Astrocyte (in vitro differentiated cells and primary cell): ENCODE measurements around the gene CLIP4. TPM values are rescaled to one million over a fixed set of nuclear protein-coding genes. Genes with fewer than 3 reads are reported as not detected.
"Not testable (repeated sequence)": the region's sequence is repeated elsewhere in the genome, so short reads cannot be mapped to it uniquely, and the experiment has no call there.

Experiments
- DNase-seq: peaks from one replicate; pipeline ENCODE4 v3.0.0-alpha.2; 2010; ENCODE audit warnings: low read depth
- FAIRE-seq: peaks from 2 replicates; lab custom pipeline; 2011; peaks lifted over from hg19 to GRCh38; lab: Jason Lieb, UNC
- H2AFZ ChIP-seq: 2 replicates; pipeline ENCODE4 v1.6.0; 2012; ENCODE audit warnings: low read depth, low read length, inconsistent platforms
- H3K27ac ChIP-seq: 2 replicates; pipeline ENCODE4 v1.5.1; 2011; ENCODE audit warnings: low read depth, low read length, inconsistent platforms
- H3K27me3 ChIP-seq: 2 replicates; pipeline ENCODE4 v1.6.0; 2011; ENCODE audit warnings: low read length, inconsistent platforms; ENCODE audit not compliant: insufficient read depth
- H3K36me3 ChIP-seq: 2 replicates; pipeline ENCODE4 v1.5.1; 2011; ENCODE audit warnings: low read length, inconsistent platforms; ENCODE audit not compliant: insufficient read depth
- H3K4me1 ChIP-seq: 2 replicates; pipeline ENCODE4 v1.5.1; 2011; ENCODE audit warnings: low read length, inconsistent platforms; ENCODE audit not compliant: insufficient read depth
- H3K4me2 ChIP-seq: 2 replicates; pipeline ENCODE4 v1.6.0; 2012; ENCODE audit warnings: low read length, inconsistent platforms
- H3K4me3 ChIP-seq: 2 replicates; pipeline ENCODE4 v1.5.1; 2011; ENCODE audit warnings: low read depth, mild to moderate bottlenecking, low read length, inconsistent platforms; ENCODE audit not compliant: insufficient read depth
- H3K79me2 ChIP-seq: 2 replicates; pipeline ENCODE4 v1.6.0; 2012; ENCODE audit warnings: mild to moderate bottlenecking, low read length, inconsistent platforms; ENCODE audit not compliant: insufficient read depth
- H3K9ac ChIP-seq: 2 replicates; pipeline ENCODE4 v1.6.0; 2012; ENCODE audit warnings: mild to moderate bottlenecking, low read length, inconsistent platforms
- H3K9me3 ChIP-seq: 2 replicates; pipeline ENCODE4 v1.5.1; 2012; ENCODE audit warnings: low read depth, mild to moderate bottlenecking, low read length, inconsistent platforms; ENCODE audit not compliant: insufficient read depth
- H4K20me1 ChIP-seq: 2 replicates; pipeline ENCODE4 v1.6.0; 2012; ENCODE audit warnings: low read length, inconsistent platforms; ENCODE audit not compliant: insufficient read depth
- H3K27ac Mint-ChIP-seq: one replicate; pipeline ENCODE4 v1.8.0; 2021; ENCODE audit warnings: mild to moderate bottlenecking, mixed read lengths; ENCODE audit not compliant: unreplicated experiment
- H3K27me3 Mint-ChIP-seq: one replicate; pipeline ENCODE4 v1.8.0; 2021; ENCODE audit warnings: low read depth, mixed read lengths; ENCODE audit not compliant: unreplicated experiment
- H3K36me3 Mint-ChIP-seq: one replicate; pipeline ENCODE4 v1.8.0; 2021; ENCODE audit warnings: low read depth, mixed read lengths; ENCODE audit not compliant: unreplicated experiment
- H3K4me1 Mint-ChIP-seq: one replicate; pipeline ENCODE4 v1.8.0; 2021; ENCODE audit warnings: low read depth, mixed read lengths; ENCODE audit not compliant: unreplicated experiment
- H3K4me3 Mint-ChIP-seq: one replicate; pipeline ENCODE4 v1.8.0; 2021; ENCODE audit warnings: mild to moderate bottlenecking, moderate library complexity, mixed read lengths; ENCODE audit not compliant: unreplicated experiment
- H3K9me3 Mint-ChIP-seq: one replicate; pipeline ENCODE4 v1.8.0; 2021; ENCODE audit warnings: mild to moderate bottlenecking, mixed read lengths; ENCODE audit not compliant: unreplicated experiment
- CTCF ChIP-seq: IDR thresholded peaks from 2 replicates; pipeline ENCODE4 v1.5.1; 2011; ENCODE audit warnings: low read depth, mild to moderate bottlenecking, inconsistent platforms, low read length, moderate library complexity; ENCODE audit not compliant: insufficient read depth
- EZH2 ChIP-seq: IDR thresholded peaks from 2 replicates; pipeline ENCODE4 v1.6.1; 2012; ENCODE audit warnings: mild to moderate bottlenecking, low read length, inconsistent platforms; ENCODE audit not compliant: insufficient read depth
- total RNA-seq: library from RNA; stranded (reverse); gene quantifications from 2 replicates; pipeline ENCODE4 v1.2.1, GENCODE V29; 2021

The CLIP4 gene
- total RNA-seq, 1 donor from 2014 or later = 18.4 TPM

GRCh38 chr2:29105375-29105774, 9.8 kb upstream of the CLIP4 start:
- H3K27ac Mint-ChIP-seq = no peak overlapping the region
- Histone ChIP-seq H3K4me1 (peaks cover 12% of the 10 kb centered on the region), H4K20me1 (no peaks in the 10 kb centered on the region), H3K4me2 (no peak overlapping the region), H3K9ac (no peak overlapping the region), H3K9me3 (no peaks in the 10 kb centered on the region), H3K4me3 (no peak overlapping the region), H3K27ac (no peak overlapping the region), H3K27me3 (no peaks in the 10 kb centered on the region), H2AFZ (no peak overlapping the region), H3K79me2 (no peaks in the 10 kb centered on the region), H3K36me3 (no peaks in the 10 kb centered on the region)
- no peak for TF ChIP-seq EZH2
- TF ChIP-seq CTCF = no peak
- no peaks in the 10 kb centered on the region for H3K36me3 Mint-ChIP-seq
- H3K4me1 Mint-ChIP-seq = peaks cover 14% of the 10 kb centered on the region
- H3K4me3 Mint-ChIP-seq = no peak overlapping the region
- DNase-seq (no peak), FAIRE-seq (no peak)
- H3K9me3 Mint-ChIP-seq = peaks cover 1% of the 10 kb centered on the region
- peaks cover 3% of the 10 kb centered on the region for H3K27me3 Mint-ChIP-seq

- H3K27ac ChIP-seq = no peak overlapping the region
- peaks cover 12% of the 10 kb centered on the region for H3K4me1 ChIP-seq
- H3K36me3 ChIP-seq = no peaks in the 10 kb centered on the region
- no peak overlapping the region for H3K4me3 ChIP-seq
- H4K20me1 ChIP-seq = no peaks in the 10 kb centered on the region
- TF ChIP-seq EZH2 (no peak), CTCF (no peak)
- no peak for FAIRE-seq
- peaks cover 17% of the 10 kb centered on the region for H3K4me1 Mint-ChIP-seq
- no peak overlapping the region for H3K9ac ChIP-seq
- H3K36me3 Mint-ChIP-seq = no peaks in the 10 kb centered on the region
- H3K4me3 Mint-ChIP-seq = no peak overlapping the region
- no peak overlapping the region for H3K4me2 ChIP-seq
- H3K9me3 Mint-ChIP-seq = peaks cover 1% of the 10 kb centered on the region
- peaks cover 3% of the 10 kb centered on the region for H3K27me3 Mint-ChIP-seq
- H3K79me2 ChIP-seq = no peaks in the 10 kb centered on the region
- no peak overlapping the region for H2AFZ ChIP-seq
- no peak for DNase-seq
- H3K27me3 ChIP-seq = no peaks in the 10 kb centered on the region
- no peak overlapping the region for H3K27ac Mint-ChIP-seq
- H3K9me3 ChIP-seq = no peaks in the 10 kb centered on the region
Measured at GRCh38 chr2:29106256-29106655, 9.0 kb upstream of the CLIP4 start.

GRCh38 chr2:29106980-29107388, 8.2 kb upstream of the CLIP4 start:
- Histone ChIP-seq H3K27ac (no peak overlapping the region), H3K9me3 (no peaks in the 10 kb centered on the region), H3K9ac (no peak overlapping the region), H4K20me1 (no peaks in the 10 kb centered on the region), H3K4me1 (peaks cover 12% of the 10 kb centered on the region), H3K4me3 (no peak overlapping the region), H3K36me3 (no peaks in the 10 kb centered on the region), H3K4me2 (peak overlapping the region; percentile 4), H3K79me2 (no peaks in the 10 kb centered on the region), H2AFZ (no peak overlapping the region), H3K27me3 (no peaks in the 10 kb centered on the region)
- Mint-ChIP-seq H3K4me1 (peaks cover 18% of the 10 kb centered on the region), H3K9me3 (peaks cover 1% of the 10 kb centered on the region), H3K4me3 (no peak overlapping the region), H3K27me3 (peaks cover 3% of the 10 kb centered on the region), H3K36me3 (no peaks in the 10 kb centered on the region), H3K27ac (peak overlapping the region; percentile 60)
- FAIRE-seq (no peak), DNase-seq (peak; percentile 51)
- TF ChIP-seq CTCF = no peak
- TF ChIP-seq EZH2 = no peak

GRCh38 chr2:29107547-29107946, 7.7 kb upstream of the CLIP4 start:
- Mint-ChIP-seq H3K27ac (peak overlapping the region; percentile 99), H3K4me1 (peaks cover 18% of the 10 kb centered on the region)
- H3K4me3 ChIP-seq, FAIRE-seq, H2AFZ ChIP-seq, H3K36me3 ChIP-seq, H3K36me3 Mint-ChIP-seq, H3K9me3 Mint-ChIP-seq, H4K20me1 ChIP-seq, H3K4me3 Mint-ChIP-seq, H3K4me2 ChIP-seq, H3K79me2 ChIP-seq, H3K9me3 ChIP-seq, DNase-seq, H3K27me3 ChIP-seq, H3K9ac ChIP-seq, H3K27me3 Mint-ChIP-seq: not testable (repeated sequence)
- Histone ChIP-seq H3K27ac (peak overlapping the region; percentile 82), H3K4me1 (peaks cover 12% of the 10 kb centered on the region)
